SK-N-SH (cell line): Measurements from ENCODE around the gene ELF4. TPM values are rescaled to one million over a fixed set of nuclear protein-coding genes. Genes with fewer than 3 reads are reported as not detected.

ENCODE experiments used
- CTCF ChIA-PET: fragments of 300-600, 350-600 bp; formaldehyde crosslinking; extraction: SDS; loops from one replicate; lab custom pipeline; 2021; lab: Yijun Ruan, JAX
- POLR2A ChIA-PET: fragments of 350-600 bp; sonication (Branson Sonifier 250); formaldehyde crosslinking; extraction: SDS; loops from one replicate; lab custom pipeline; 2020; ENCODE audit warnings: antibody characterized with exemption, inconsistent platforms; lab: Yijun Ruan, JAX
- DNase-seq: peaks from one replicate; pipeline ENCODE4 v3.0.0; 2012
- H2AFZ ChIP-seq: fragments of 200-600 bp; sonication (generic); 2 replicates; pipeline ENCODE4 v1.8.1; 2016; ENCODE audit warnings: antibody characterized with exemption, mild to moderate bottlenecking, low read depth
- H3F3A ChIP-seq: fragments of 200-600 bp; sonication (generic); replicated peaks from 2 replicates; pipeline ENCODE3; 2016; ENCODE audit warnings: antibody characterized with exemption, mild to moderate bottlenecking; ENCODE audit not compliant: insufficient read depth
- H3K27ac ChIP-seq, 2 experiments: fragments of 200-500 bp in 1 of 2; fragments of 200-600 bp in 1 of 2; sonication (Bioruptor generic) in 1 of 2; sonication (generic), shearing (Covaris generic) in 1 of 2; 2 replicates each; pipeline versions ENCODE4 v1.5.1 to v1.6.1; 2014 to 2016; ENCODE audit warnings: low read depth in 2 of 2, inconsistent platforms in 1 of 2, low read length in 1 of 2, mild to moderate bottlenecking in 1 of 2, mixed read lengths in 1 of 2
- H3K27me3 ChIP-seq: fragments of 200-600 bp; sonication (generic), shearing (Covaris generic); 2 replicates; pipeline ENCODE4 v1.6.1; 2016; ENCODE audit warnings: mixed run types; ENCODE audit not compliant: insufficient read depth
- H3K36me3 ChIP-seq, 2 experiments: fragments of 200-500 bp in 1 of 2; fragments of 200-600 bp in 1 of 2; sonication (Bioruptor generic) in 1 of 2; sonication (generic) in 1 of 2; replicated peaks in 1 of 2; 2 replicates each; pipeline versions ENCODE3 to v1.5.1; 2014 to 2016; ENCODE audit warnings: low read length in 1 of 2, mild to moderate bottlenecking in 1 of 2; ENCODE audit not compliant: insufficient read depth in 2 of 2, control insufficient read depth in 1 of 2
- H3K4me1 ChIP-seq, 2 experiments: fragments of 200-500 bp in 1 of 2; fragments of 200-600 bp in 1 of 2; sonication (Bioruptor generic) in 1 of 2; sonication (generic), shearing (Covaris generic) in 1 of 2; 2 replicates each; pipeline versions ENCODE4 v1.5.1 to v1.6.1; 2014 to 2016; ENCODE audit warnings: low read depth in 1 of 2, low read length in 1 of 2, mixed run types in 1 of 2; ENCODE audit not compliant: insufficient read depth in 2 of 2, control insufficient read depth in 1 of 2
- H3K4me2 ChIP-seq: fragments of 200-600 bp; sonication (generic), shearing (Covaris generic); 2 replicates; pipeline ENCODE4 v1.6.1; 2017; ENCODE audit warnings: mixed run types
- H3K4me3 ChIP-seq, 2 experiments: fragments of 200-500 bp in 1 of 2; fragments of 200-600 bp in 1 of 2; sonication (Bioruptor generic) in 1 of 2; sonication (generic), shearing (Covaris generic) in 1 of 2; 2 replicates each; pipeline versions ENCODE4 v1.5.1 to v1.8.1; 2014 to 2016; ENCODE audit warnings: low read depth in 2 of 2, inconsistent platforms in 1 of 2, low read length in 1 of 2, mild to moderate bottlenecking in 1 of 2, mixed read lengths in 1 of 2, moderate library complexity in 1 of 2
- H3K79me2 ChIP-seq: fragments of 200-600 bp; sonication (generic); 2 replicates; pipeline ENCODE4 v1.8.1; 2017; ENCODE audit warnings: mild to moderate bottlenecking; ENCODE audit not compliant: insufficient read depth
- H3K9ac ChIP-seq: fragments of 200-600 bp; sonication (generic); 2 replicates; pipeline ENCODE4 v1.6.1; 2017; ENCODE audit warnings: mixed run types
- H3K9me2 ChIP-seq: fragments of 200-600 bp; sonication (generic); 2 replicates; pipeline ENCODE4 v1.6.1; 2017; ENCODE audit warnings: mixed run types
- H3K9me3 ChIP-seq: fragments of 200-600 bp; sonication (generic); 2 replicates; pipeline ENCODE4 v1.6.1; 2017; ENCODE audit warnings: mixed run types, mild to moderate bottlenecking, moderate library complexity
- H4K20me1 ChIP-seq: fragments of 200-600 bp; sonication (generic); 2 replicates; pipeline ENCODE4 v1.6.1; 2017; ENCODE audit warnings: mild to moderate bottlenecking, mixed run types; ENCODE audit not compliant: insufficient read depth
- CTCF ChIP-seq: fragments of 200-600 bp; sonication (generic); IDR thresholded peaks from 2 replicates; pipeline ENCODE4 v1.6.1; 2017; ENCODE audit warnings: antibody characterized with exemption, mild to moderate bottlenecking, moderate library complexity
- ELF1 ChIP-seq: IDR thresholded peaks from 2 replicates; pipeline ENCODE4 v1.4.0; 2012
- EP300 ChIP-seq, 2 experiments: IDR thresholded peaks; 2 replicates each; pipeline versions ENCODE4 v1.4.0 to v1.6.1; 2012; ENCODE audit warnings: borderline replicate concordance in 1 of 2, low read depth in 1 of 2, low read length in 1 of 2
- FOSL2 ChIP-seq: IDR thresholded peaks from 2 replicates; pipeline ENCODE4 v1.4.0; 2012; ENCODE audit warnings: low read depth, mild to moderate bottlenecking, moderate library complexity, borderline replicate concordance
- GABPA ChIP-seq: IDR thresholded peaks from 2 replicates; pipeline ENCODE4 v1.4.0; 2012; ENCODE audit warnings: low read depth, mild to moderate bottlenecking
- JUND ChIP-seq: IDR thresholded peaks from 2 replicates; pipeline ENCODE4 v1.4.0; 2012
- MEF2A ChIP-seq: IDR thresholded peaks from 2 replicates; pipeline ENCODE4 v1.4.0; 2012; ENCODE audit warnings: low read depth, borderline replicate concordance
- MXI1 ChIP-seq: IDR thresholded peaks from 2 replicates; pipeline ENCODE4 v1.6.1; 2012; ENCODE audit warnings: mild to moderate bottlenecking, low read depth, low read length, improper control_type of control experiment
- NFIC ChIP-seq: IDR thresholded peaks from 2 replicates; pipeline ENCODE4 v1.4.0; 2012; ENCODE audit warnings: borderline replicate concordance
- NRF1 ChIP-seq: IDR thresholded peaks from 2 replicates; pipeline ENCODE4 v1.6.1; 2012; ENCODE audit warnings: low read depth, mild to moderate bottlenecking, low read length
- RAD21 ChIP-seq: IDR thresholded peaks from 2 replicates; pipeline ENCODE4 v1.6.1; 2012; ENCODE audit warnings: mild to moderate bottlenecking, low read length
- RCOR1 ChIP-seq: fragments of 150-350 bp; IDR thresholded peaks from 2 replicates; pipeline ENCODE4 v1.6.1; 2017; ENCODE audit warnings: antibody characterized with exemption, low read length
- TCF12 ChIP-seq: IDR thresholded peaks from 2 replicates; pipeline ENCODE4 v1.4.0; 2012
- USF1 ChIP-seq: IDR thresholded peaks from 2 replicates; pipeline ENCODE4 v1.4.0; 2012; ENCODE audit warnings: low read depth, borderline replicate concordance
- USF2 ChIP-seq: fragments of 150-350 bp; IDR thresholded peaks from 2 replicates; pipeline ENCODE4 v1.6.1; 2017; ENCODE audit warnings: antibody characterized with exemption, low read length, low read depth, borderline replicate concordance
- ZBTB33 ChIP-seq: IDR thresholded peaks from 2 replicates; pipeline ENCODE4 v1.4.0; 2012; ENCODE audit warnings: low read depth, borderline replicate concordance
- WGBS: methylation state at CpG from one replicate; pipeline ENCODE4 v1.1.6; 2017; ENCODE audit warnings: low lambda C conversion rate; 5-methylcytosine and 5-hydroxymethylcytosine counted together
- polyA plus RNA-seq, 3 experiments: library from polyadenylated mRNA; depleted of rRNA; stranded (reverse); fragments of >200 nt; gene quantifications; 2 replicates each; pipeline ENCODE4 v1.2.3, GENCODE V29; 2012

The ELF4 gene
- polyA plus RNA-seq, 1 of the 3 experiments (the other 2 are of a cell fraction) = 9.6 TPM

GRCh38 chrX:130103605-130104004 lies 6.7 kb downstream of the ELF4 start:
- H4K20me1 ChIP-seq = peaks cover 19% of the 10 kb centered on the region; the same call in 1 of the 2 replicates
- H2AFZ ChIP-seq = no peak overlapping the region

DNA sequence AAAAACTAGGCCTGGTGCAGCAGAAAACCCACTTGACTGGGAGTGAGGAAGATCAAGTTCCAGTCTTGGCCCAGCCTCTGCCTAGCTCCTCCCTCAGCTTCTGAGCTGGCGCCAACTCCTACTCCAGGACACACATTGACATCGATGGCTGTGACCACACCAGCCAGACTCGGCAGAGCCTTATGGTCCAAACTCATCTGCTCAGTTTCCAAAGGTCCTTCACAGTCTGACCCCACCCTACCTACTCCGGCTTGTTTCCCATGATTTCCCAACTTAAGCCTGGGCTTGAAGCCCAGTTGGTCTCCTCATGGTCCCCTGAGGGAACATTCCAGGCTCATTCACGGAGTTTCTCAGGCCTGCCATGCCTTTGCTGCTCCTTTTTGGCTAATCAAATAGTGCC lies 10.1 kb downstream of the ELF4 start:
- no peak for TF ChIP-seq ELF1
- TF ChIP-seq MEF2A = no peak
- no peak for TF ChIP-seq CTCF
- TF ChIP-seq RAD21 = no peak
- no peak for TF ChIP-seq USF1
- TF ChIP-seq ZBTB33 = no peak
- TF ChIP-seq TCF12 = no peak
- TF ChIP-seq GABPA = no peak
- TF ChIP-seq FOSL2 = no peak
- no peak for TF ChIP-seq JUND
- Histone ChIP-seq H3K27ac (no peak overlapping the region), H3K79me2 (peaks cover 52% of the 10 kb centered on the region), H3F3A (no peaks in the 10 kb centered on the region), H3K9me3 (no peaks in the 10 kb centered on the region), H3K9ac (no peak overlapping the region), H3K9me2 (no peaks in the 10 kb centered on the region), H3K4me1 (peaks cover 0 to 13% of the 10 kb centered on the region in 2 experiments; a peak in 1 of 4 replicates), H3K36me3 (no peaks in the 10 kb centered on the region), H3K4me3 (no peak overlapping the region), H3K27me3 (peaks cover 2% of the 10 kb centered on the region; the same call in 1 of the 2 replicates), H2AFZ (no peak overlapping the region), H3K4me2 (no peak overlapping the region), H4K20me1 (peaks cover 12% of the 10 kb centered on the region; the same call in 1 of the 2 replicates)
- no peak for DNase-seq
- WGBS = 51% methylated on average over 5 of the region's 5 CpGs
- CTCF ChIA-PET = interaction anchor here (1.4 kb wide), 1 partner anchor 21 kb away, joined by 5 read pairs; no protein-coding TSS in a partner anchor
- POLR2A ChIA-PET = no interaction called here

More at GRCh38 chrX:130103605-130104004, 6.7 kb downstream of the ELF4 start:
- no peaks in the 10 kb centered on the region for H3F3A ChIP-seq
- no peak for TF ChIP-seq FOSL2
- TF ChIP-seq EP300 (IDR thresholded peaks at IDR 0.05; ENCODE audit: borderline replicate concordance in 1 of 2, low read depth in 1 of 2, low read length in 1 of 2) = no peak
- no peak for TF ChIP-seq TCF12
- no peak for TF ChIP-seq RAD21
- no peak for TF ChIP-seq NFIC
- no peak for TF ChIP-seq RCOR1
- TF ChIP-seq USF2 = no peak
- no peak for TF ChIP-seq NRF1
- TF ChIP-seq MXI1 = no peak
- no peak overlapping the region for H3K27ac ChIP-seq
- peaks cover 0 to 8% of the 10 kb centered on the region in 2 experiments; a peak in 1 of 4 replicates for H3K4me1 ChIP-seq
- peaks cover 78% of the 10 kb centered on the region for H3K79me2 ChIP-seq
- POLR2A ChIA-PET = no interaction called here
- H3K9me2 ChIP-seq = no peaks in the 10 kb centered on the region
- H3K9ac ChIP-seq = no peak overlapping the region
- CTCF ChIA-PET = no interaction called here
- H3K36me3 ChIP-seq = no peaks in the 10 kb centered on the region
- no peak overlapping the region for H3K4me3 ChIP-seq
- H3K27me3 ChIP-seq = peaks cover 20% of the 10 kb centered on the region; the same call in 1 of the 2 replicates
- H3K4me2 ChIP-seq = no peak overlapping the region
- no peaks in the 10 kb centered on the region for H3K9me3 ChIP-seq
- 28% methylated on average over 3 of the region's 3 CpGs for WGBS
- no peak for DNase-seq
